Measurements from ENCODE around the gene WBP1. TPM values are rescaled to one million over a fixed set of nuclear protein-coding genes. Genes with fewer than 3 reads are reported as not detected.
A peak's percentile ranks its signal among the peaks of the same experiment; 100 is the strongest.
"Not testable (repeated sequence)": the region's sequence is repeated elsewhere in the genome, so short reads cannot be mapped to it uniquely, and the experiment has no call there.

Gene WBP1
- total RNA-seq, 2 donors from 2014 or later: 48.4 to 56.6 TPM

GRCh38 chr2:74472086-74472944 lies 14.1 kb downstream of the WBP1 start, which contains the start of gene MRPL53:
TSS of gene MRPL53 (minus strand) at chr2:74472680. CDS start at chr2:74472660, 20 bp downstream.
- ATAC-seq: peak; percentile 89
- intact Hi-C loops (cut with DNase I, micrococcal nuclease): no loop called here
- DNase-seq: peak; percentile 94 to 96

- intact Hi-C loops (cut with DNase I, micrococcal nuclease): no loop called here
- no peak for DNase-seq
- ATAC-seq: peak; percentile 13
Observed at GRCh38 chr2:74472945-74473258, 14.7 kb downstream of the WBP1 start.

- intact Hi-C loops (cut with DNase I, micrococcal nuclease): no loop called here
- ATAC-seq (no peak), DNase-seq (no peak)
Observed at GRCh38 chr2:74474481-74474880, 16.2 kb downstream of the WBP1 start.

GRCh38 chr2:74474899-74475298 lies 16.7 kb downstream of the WBP1 start:
- no peak for DNase-seq
- intact Hi-C loops (cut with DNase I, micrococcal nuclease): no loop called here

GRCh38 chr2:74481431-74481830 lies 23.2 kb downstream of the WBP1 start:
- ATAC-seq: no peak
- no peak for DNase-seq
- intact Hi-C loops (cut with DNase I, micrococcal nuclease): loop anchor here in 1 of 2 donors (5.0 kb wide), 1 partner anchor 106 kb away; no protein-coding TSS in a partner anchor

More at GRCh38 chr2:74474899-74475298, 16.7 kb downstream of the WBP1 start:
- no peak for ATAC-seq

- DNase-seq (peak in 1 of 2 donors; percentile 43), ATAC-seq (peak; percentile 53)
- intact Hi-C loops (cut with DNase I, micrococcal nuclease): loop anchor here in 1 of 2 donors (5.0 kb wide), 1 partner anchor 105 kb away; no protein-coding TSS in a partner anchor
Observed at GRCh38 chr2:74481961-74482800, 23.9 kb downstream of the WBP1 start.

GRCh38 chr2:74482801-74483674 lies 24.8 kb downstream of the WBP1 start, which contains the start of the genes CCDC142 and TTC31:
TSS of gene CCDC142 (minus strand) at chr2:74482998. CDS start at chr2:74482837, 161 bp downstream.
TSS of gene TTC31 (plus strand) at chr2:74483081. CDS start at chr2:74483096, 15 bp downstream.
- DNase-seq: peak; percentile 97 to 98
- intact Hi-C loops (cut with DNase I, micrococcal nuclease): loop anchor here in 1 of 2 donors (5.0 kb wide), 1 partner anchor 104 kb away; no protein-coding TSS in a partner anchor
- ATAC-seq: peak; percentile 93

- not testable (repeated sequence) for DNase-seq
Observed at GRCh38 chr2:74483675-74484164, 25.5 kb downstream of the WBP1 start.

GRCh38 chr2:74486141-74486540 lies 27.9 kb downstream of the WBP1 start:
- intact Hi-C loops (cut with DNase I, micrococcal nuclease): no loop called here
- ATAC-seq: no peak

More at GRCh38 chr2:74483675-74484164, 25.5 kb downstream of the WBP1 start:
- intact Hi-C loops (cut with DNase I, micrococcal nuclease): loop anchor here (2.0 to 5.0 kb wide), 2 partner anchors 104 to 105 kb away; no protein-coding TSS in a partner anchor
- ATAC-seq: not testable (repeated sequence)

GRCh38 chr2:74488643-74489481 lies 30.6 kb downstream of the WBP1 start:
- no peak for ATAC-seq
- no peak for DNase-seq
- intact Hi-C loops (cut with DNase I, micrococcal nuclease): no loop called here

More at GRCh38 chr2:74486141-74486540, 27.9 kb downstream of the WBP1 start:
- no peak for DNase-seq

- intact Hi-C loops (cut with DNase I, micrococcal nuclease): no loop called here
- ATAC-seq (no peak), DNase-seq (no peak)
Observed at GRCh38 chr2:74489906-74490305, 31.7 kb downstream of the WBP1 start.

GRCh38 chr2:74491648-74492544 lies 33.7 kb downstream of the WBP1 start:
- ATAC-seq (no peak), DNase-seq (no peak)
- intact Hi-C loops (cut with DNase I, micrococcal nuclease): no loop called here

GRCh38 chr2:74493546-74493945 lies 35.3 kb downstream of the WBP1 start:
- no peak for DNase-seq
- ATAC-seq: no peak
- intact Hi-C loops (cut with DNase I, micrococcal nuclease): no loop called here

- no peak for DNase-seq
- intact Hi-C loops (cut with DNase I, micrococcal nuclease): no loop called here
- ATAC-seq: no peak
Observed at GRCh38 chr2:74495440-74495839, 37.2 kb downstream of the WBP1 start.

- intact Hi-C loops (cut with DNase I, micrococcal nuclease): no loop called here
- DNase-seq (no peak), ATAC-seq (no peak)
Observed at GRCh38 chr2:74496997-74497776, 38.9 kb downstream of the WBP1 start.

Data from left colon (tissue), 2 donors.